22Rv1 (cell line): ENCODE data around the gene PCSK7.
"Not testable (repeated sequence)": the region's sequence is repeated elsewhere in the genome, so short reads cannot be mapped to it uniquely, and the experiment has no call there.

Experiments used
- CTCF ChIP-seq: fragments of 450-650 bp; IDR thresholded peaks from 2 replicates; pipeline ENCODE4 v1.5.1; 2017; ENCODE audit warnings: mild to moderate bottlenecking
- ZFX ChIP-seq: fragments of 450-650 bp; IDR thresholded peaks from 2 replicates; pipeline ENCODE4 v1.6.1; 2017; ENCODE audit warnings: antibody characterized with exemption, borderline replicate concordance

GRCh38 chr11:117209351-117210125 is 22.3 kb downstream of the PCSK7 start:
- not testable (repeated sequence) for TF ChIP-seq CTCF, ZFX
